K562 (cell line): Measurements from ENCODE around the gene DBNDD2. TPM values are rescaled to one million over a fixed set of nuclear protein-coding genes. Genes with fewer than 3 reads are reported as not detected.

ENCODE experiments used
- ATAC-seq: fragments of 200-7000 bp; cut with Tn5 transposase; 3 replicates; pipeline ENCODE4 v1.9.1; 2020; ENCODE audit warnings: moderate library complexity
- BruUV-seq: library from RNA; stranded (reverse); fragments of 400-500 nt; replicated peaks from 2 replicates; lab custom pipeline; 2021; lab: Mats Ljungman, UMichigan
- CTCF ChIA-PET: fragments of 300-600 bp; formaldehyde crosslinking; extraction: SDS; loops from one replicate; lab custom pipeline; 2021; ENCODE audit warnings: low intra/inter-chr PET ratio; lab: Yijun Ruan, JAX
- POLR2A ChIA-PET: fragments of 300-600, 350-650 bp; sonication (Branson Sonifier 250); formaldehyde crosslinking; extraction: SDS; loops from one replicate; lab custom pipeline; 2021; ENCODE audit warnings: antibody characterized with exemption, inconsistent platforms; lab: Yijun Ruan, JAX
- DNase-seq, 4 experiments: peaks; one replicate each; pipeline versions ENCODE4 v3.0.0 to v3.0.0-alpha.2; 2011 to 2018; ENCODE audit warnings: low spot score in 3 of 4, mixed read lengths in 3 of 4; ENCODE audit errors: extremely low read depth in 1 of 4
- FAIRE-seq: peaks from 2 replicates; lab custom pipeline; 2011; peaks lifted over from hg19 to GRCh38; lab: Jason Lieb, UNC
- H2AFZ ChIP-seq: 2 replicates; pipeline ENCODE4 v1.6.0; 2011; ENCODE audit warnings: low read depth, low read length, control low read depth, inconsistent platforms
- H3K27ac ChIP-seq: fragments of 200-600 bp; 3 replicates; pipeline ENCODE4 v1.8.0; 2011; ENCODE audit warnings: low read depth, mild to moderate bottlenecking, control low read depth, inconsistent platforms, low read length, moderate library complexity, mixed read lengths; ENCODE audit errors: extremely low read depth
- H3K27me3 ChIP-seq, 2 experiments: fragments of 300-600 bp in 1 of 2; 2 replicates in 1 of 2; 3 replicates in 1 of 2; pipeline versions ENCODE4 v1.6.0 to v1.8.0; 2011; ENCODE audit warnings: inconsistent platforms in 2 of 2, low read length in 2 of 2, mild to moderate bottlenecking in 1 of 2, mixed read lengths in 1 of 2, moderate library complexity in 1 of 2; ENCODE audit not compliant: control insufficient read depth in 2 of 2, insufficient read depth in 2 of 2
- H3K36me3 ChIP-seq: fragments of 300-600 bp; 3 replicates; pipeline ENCODE4 v1.8.0; 2011; ENCODE audit warnings: mild to moderate bottlenecking, low read length, inconsistent platforms; ENCODE audit not compliant: control insufficient read depth, insufficient read depth
- H3K4me1 ChIP-seq, 2 experiments: fragments of 200-600 bp in 1 of 2; replicated peaks in 1 of 2; 2 replicates in 1 of 2; 3 replicates in 1 of 2; pipeline versions ENCODE4 v1.5.1 to v1.8.0; 2011; ENCODE audit warnings: inconsistent platforms in 2 of 2, low read length in 2 of 2, mild to moderate bottlenecking in 1 of 2, mixed read lengths in 1 of 2, moderate library complexity in 1 of 2; ENCODE audit not compliant: control insufficient read depth in 2 of 2, insufficient read depth in 2 of 2
- H3K4me2 ChIP-seq: 2 replicates; pipeline ENCODE4 v1.6.1; 2011; ENCODE audit warnings: low read length, control low read depth, inconsistent platforms, mixed read lengths; ENCODE audit not compliant: insufficient read depth
- H3K4me3 ChIP-seq: fragments of 200-600 bp; sonication (generic), shearing (Covaris generic); 2 replicates; pipeline ENCODE4 v1.5.1; 2016; ENCODE audit warnings: control low read depth, inconsistent platforms
- H3K79me2 ChIP-seq: fragments of 200-600 bp; 3 replicates; pipeline ENCODE4 v1.8.0; 2011; ENCODE audit warnings: low read length, inconsistent platforms; ENCODE audit not compliant: control insufficient read depth, insufficient read depth
- H3K9ac ChIP-seq, 2 experiments: 2 replicates each; pipeline versions ENCODE4 v1.6.0 to v1.6.1; 2011; ENCODE audit warnings: low read depth in 2 of 2, low read length in 2 of 2, control low read depth in 1 of 2, inconsistent platforms in 1 of 2, mild to moderate bottlenecking in 1 of 2, mixed read lengths in 1 of 2; ENCODE audit not compliant: insufficient read depth in 1 of 2
- H3K9me1 ChIP-seq: one replicate; pipeline ENCODE4 v1.6.0; 2011; ENCODE audit warnings: inconsistent platforms, mild to moderate bottlenecking, low read length, moderate library complexity; ENCODE audit not compliant: control insufficient read depth, insufficient read depth
- H3K9me3 ChIP-seq: replicated peaks from 2 replicates; pipeline ENCODE4 v1.5.1; 2011; ENCODE audit warnings: low read depth, low read length, inconsistent platforms; ENCODE audit not compliant: control insufficient read depth, insufficient read depth
- H4K20me1 ChIP-seq: replicated peaks from 2 replicates; pipeline ENCODE4 v1.6.1; 2011; ENCODE audit warnings: low read length, inconsistent platforms, mixed read lengths; ENCODE audit not compliant: control insufficient read depth, insufficient read depth
- CTCF ChIP-seq, 3 experiments: IDR thresholded peaks in 2 of 3; conservative IDR thresholded peaks in 1 of 3; 2 replicates each; pipeline ENCODE4 v1.5.1; 2011 to 2012; ENCODE audit warnings: low read length in 3 of 3, mild to moderate bottlenecking in 3 of 3, control low read depth in 2 of 3, improper control_type of control experiment in 1 of 3, inconsistent platforms in 1 of 3, low read depth in 1 of 3, mixed read lengths in 1 of 3, moderate library complexity in 1 of 3; ENCODE audit not compliant: insufficient read depth in 2 of 3
- HCFC1 ChIP-seq: IDR thresholded peaks from 2 replicates; pipeline ENCODE4 v1.6.1; 2012; ENCODE audit warnings: low read depth, low read length, improper control_type of control experiment
- HIVEP1 ChIP-seq: fragments of 250-450 bp; sonication (Bioruptor Pico); IDR thresholded peaks from 2 replicates; pipeline ENCODE4 v1.4.0; 2020; ENCODE audit warnings: mild to moderate bottlenecking
- MYC ChIP-seq, 2 experiments: fragments of 250-450 bp in 1 of 2; sonication (Bioruptor Pico) in 1 of 2; IDR thresholded peaks; 2 replicates each; pipeline versions ENCODE4 v1.5.1 to v1.6.1; 2012 to 2021; ENCODE audit warnings: low read depth in 2 of 2, borderline replicate concordance in 1 of 2, improper control_type of control experiment in 1 of 2, low read length in 1 of 2, mild to moderate bottlenecking in 1 of 2, moderate library complexity in 1 of 2
- RAD21 ChIP-seq, 2 experiments: fragments of 250-450 bp in 1 of 2; fragments of 450-650 bp in 1 of 2; sonication (Bioruptor Pico) in 1 of 2; formaldehyde crosslinking in 1 of 2; IDR thresholded peaks in 1 of 2; conservative IDR thresholded peaks in 1 of 2; 2 replicates each; pipeline versions ENCODE4 v1.4.0 to v1.8.0; 2020 to 2022; ENCODE audit warnings: mild to moderate bottlenecking in 2 of 2, moderate library complexity in 1 of 2
- RBM25 ChIP-seq: fragments of 200-400 bp; formaldehyde crosslinking; IDR thresholded peaks from 2 replicates; pipeline ENCODE4 v1.6.1; 2018; ENCODE audit warnings: low read length, low read depth, moderate library complexity; ENCODE audit not compliant: severe bottlenecking
- RCOR1 ChIP-seq, 2 experiments: IDR thresholded peaks; 2 replicates each; pipeline ENCODE4 v1.6.1; 2012; ENCODE audit warnings: low read depth in 2 of 2, low read length in 2 of 2, borderline replicate concordance in 1 of 2, improper control_type of control experiment in 1 of 2
- RFX7 ChIP-seq: fragments of 250-450 bp; sonication (Bioruptor Pico); IDR thresholded peaks from 2 replicates; pipeline ENCODE4 v1.5.1; 2021; ENCODE audit warnings: mild to moderate bottlenecking
- SMC3 ChIP-seq: conservative IDR thresholded peaks from 2 replicates; pipeline ENCODE4 v1.6.1; 2011; ENCODE audit warnings: low read depth, low read length, improper control_type of control experiment; ENCODE audit not compliant: insufficient read depth
- WGBS: fragments of 100-300 bp; shearing (Covaris generic); methylation state at CpG from one replicate; pipeline ENCODE4 v1.1.6; 2016; ENCODE audit warnings: low coverage, mixed read lengths; ENCODE audit not compliant: insufficient coverage; ENCODE audit errors: missing lambda C conversion rate; 5-methylcytosine and 5-hydroxymethylcytosine counted together
- in situ Hi-C: fragments of 300-500 bp; cut with MboI; formaldehyde crosslinking; loops from 4 replicates; pipeline ENCODE4 v1.15.0; 2018; ENCODE audit warnings: inconsistent platforms, mixed read lengths
- intact Hi-C: fragments of 100-400 bp; cut with micrococcal nuclease; formaldehyde crosslinking; loops from 2 replicates; pipeline ENCODE4 v1.14.2; 2022
- polyA plus RNA-seq, 8 experiments: library from polyadenylated mRNA; depleted of rRNA in 4 of 8; stranded (reverse) in 5 of 8; unstranded in 3 of 8; fragments of >200 nt; fragmentation: Nextera tagmentation in 2 of 8; fragmentation: Illumina TruSeq in 1 of 8; extraction: Ambion mirVana in 2 of 8; extraction: Trizol in 1 of 8; gene quantifications; 2 replicates each; pipeline versions ENCODE4 v1.2.1 to v1.2.3, GENCODE V29; 2011 to 2014; ENCODE audit warnings: inconsistent platforms in 1 of 8, missing spikeins in 1 of 8
- total RNA-seq, 7 experiments: library from RNA; depleted of rRNA in 6 of 7; stranded (reverse); fragments of >200 nt in 6 of 7; fragmentation: Illumina TruSeq in 2 of 7; extraction: Trizol in 2 of 7; gene quantifications; 2 replicates each; pipeline versions ENCODE4 v1.2.1 to v1.2.3, GENCODE V29; 2011 to 2021; ENCODE audit warnings: low replicate concordance in 1 of 7
- TF ChIP-seq, protein P1 (sequence below): fragments of 250-450 bp; sonication (Bioruptor Pico); IDR thresholded peaks from 2 replicates; pipeline ENCODE4 v1.4.0; 2020

The DBNDD2 gene
- total and polyA plus RNA-seq, 9 of the 15 experiments (the other 6 are each of a cell fraction or from before 2014, with no cell fraction given): 12.8 to 64.0 (median 35.8) TPM

GRCh38 chr20:45445805-45446562, 37.9 kb downstream of the DBNDD2 start:
- 0% methylated on average over 7 of the region's 7 CpGs for WGBS
- in situ Hi-C loops (no loop called here), intact Hi-C loops (no loop called here)
- no peaks in the 10 kb centered on the region for H3K36me3 ChIP-seq
- no peak overlapping the region for H3K4me3 ChIP-seq
- ATAC-seq (peak; percentile 95), DNase-seq (peak; percentile 62 to 74 (median 68)), FAIRE-seq (peak; percentile 89)
- BruUV-seq: no TSS peak
- peaks cover 4 to 19% of the 10 kb centered on the region in 2 experiments; a peak in 4 of 5 replicates for H3K27me3 ChIP-seq
- no peaks in the 10 kb centered on the region for H3K9me1 ChIP-seq
- H3K4me2 ChIP-seq: no peak overlapping the region
- H3K79me2 ChIP-seq: no peaks in the 10 kb centered on the region
- H3K9ac ChIP-seq: no peak overlapping the region
- H3K27ac ChIP-seq: no peak overlapping the region
- H3K4me1 ChIP-seq: no peaks in the 10 kb centered on the region
- no peaks in the 10 kb centered on the region for H3K9me3 ChIP-seq
- no peak overlapping the region for H2AFZ ChIP-seq
- POLR2A ChIA-PET: interaction anchor here (0.6 kb wide), 2 partner anchors 74 to 76 kb away, joined by 3 to 4 read pairs; no protein-coding TSS in a partner anchor
- H4K20me1 ChIP-seq: no peaks in the 10 kb centered on the region
- CTCF ChIA-PET: interaction anchor here (0.6 to 1.3 kb wide), 3 partner anchors 12 to 126 kb away, joined by 3 to 6 read pairs (median 4); no protein-coding TSS in a partner anchor
- TF ChIP-seq MYC (IDR thresholded peaks at IDR 0.05; ENCODE audit: low read depth, low read length): no peak
- no peak for TF ChIP-seq MYC (CRISPR knock-in tag; IDR thresholded peaks at IDR 0.05; ENCODE audit: borderline replicate concordance, low read depth)
- no peak for TF ChIP-seq RFX7 (CRISPR knock-in tag)
- no peak for TF ChIP-seq HCFC1
- TF ChIP-seq HIVEP1: no peak
- 0 out of 4 replicates have a peak, but pooled peaks of 1 of the 2 experiments have one; percentile 6 for TF ChIP-seq RAD21 (CRISPR knock-in tag; conservative IDR thresholded peaks at IDR 0.05 in 1 of 2, IDR thresholded peaks at IDR 0.05 in 1 of 2)
- peak; percentile 61 to 74 (median 67) for TF ChIP-seq CTCF (IDR thresholded peaks at IDR 0.05 in 2 of 3, conservative IDR thresholded peaks at IDR 0.05 in 1 of 3; ENCODE audit: insufficient read depth in 2 of 3, low read depth in 1 of 3, low read length in 3 of 3)
- 0 out of 4 replicates have a peak, but pooled peaks of 1 of the 2 experiments have one; percentile 14 for TF ChIP-seq RCOR1 (IDR thresholded peaks at IDR 0.05; ENCODE audit: borderline replicate concordance in 1 of 2, low read depth in 2 of 2, low read length in 2 of 2)
- 0 out of 2 replicates have a peak, but pooled peaks have one; percentile 13 for TF ChIP-seq SMC3
- peak; percentile 59 for TF ChIP-seq RBM25
- TF ChIP-seq, protein P1, sequence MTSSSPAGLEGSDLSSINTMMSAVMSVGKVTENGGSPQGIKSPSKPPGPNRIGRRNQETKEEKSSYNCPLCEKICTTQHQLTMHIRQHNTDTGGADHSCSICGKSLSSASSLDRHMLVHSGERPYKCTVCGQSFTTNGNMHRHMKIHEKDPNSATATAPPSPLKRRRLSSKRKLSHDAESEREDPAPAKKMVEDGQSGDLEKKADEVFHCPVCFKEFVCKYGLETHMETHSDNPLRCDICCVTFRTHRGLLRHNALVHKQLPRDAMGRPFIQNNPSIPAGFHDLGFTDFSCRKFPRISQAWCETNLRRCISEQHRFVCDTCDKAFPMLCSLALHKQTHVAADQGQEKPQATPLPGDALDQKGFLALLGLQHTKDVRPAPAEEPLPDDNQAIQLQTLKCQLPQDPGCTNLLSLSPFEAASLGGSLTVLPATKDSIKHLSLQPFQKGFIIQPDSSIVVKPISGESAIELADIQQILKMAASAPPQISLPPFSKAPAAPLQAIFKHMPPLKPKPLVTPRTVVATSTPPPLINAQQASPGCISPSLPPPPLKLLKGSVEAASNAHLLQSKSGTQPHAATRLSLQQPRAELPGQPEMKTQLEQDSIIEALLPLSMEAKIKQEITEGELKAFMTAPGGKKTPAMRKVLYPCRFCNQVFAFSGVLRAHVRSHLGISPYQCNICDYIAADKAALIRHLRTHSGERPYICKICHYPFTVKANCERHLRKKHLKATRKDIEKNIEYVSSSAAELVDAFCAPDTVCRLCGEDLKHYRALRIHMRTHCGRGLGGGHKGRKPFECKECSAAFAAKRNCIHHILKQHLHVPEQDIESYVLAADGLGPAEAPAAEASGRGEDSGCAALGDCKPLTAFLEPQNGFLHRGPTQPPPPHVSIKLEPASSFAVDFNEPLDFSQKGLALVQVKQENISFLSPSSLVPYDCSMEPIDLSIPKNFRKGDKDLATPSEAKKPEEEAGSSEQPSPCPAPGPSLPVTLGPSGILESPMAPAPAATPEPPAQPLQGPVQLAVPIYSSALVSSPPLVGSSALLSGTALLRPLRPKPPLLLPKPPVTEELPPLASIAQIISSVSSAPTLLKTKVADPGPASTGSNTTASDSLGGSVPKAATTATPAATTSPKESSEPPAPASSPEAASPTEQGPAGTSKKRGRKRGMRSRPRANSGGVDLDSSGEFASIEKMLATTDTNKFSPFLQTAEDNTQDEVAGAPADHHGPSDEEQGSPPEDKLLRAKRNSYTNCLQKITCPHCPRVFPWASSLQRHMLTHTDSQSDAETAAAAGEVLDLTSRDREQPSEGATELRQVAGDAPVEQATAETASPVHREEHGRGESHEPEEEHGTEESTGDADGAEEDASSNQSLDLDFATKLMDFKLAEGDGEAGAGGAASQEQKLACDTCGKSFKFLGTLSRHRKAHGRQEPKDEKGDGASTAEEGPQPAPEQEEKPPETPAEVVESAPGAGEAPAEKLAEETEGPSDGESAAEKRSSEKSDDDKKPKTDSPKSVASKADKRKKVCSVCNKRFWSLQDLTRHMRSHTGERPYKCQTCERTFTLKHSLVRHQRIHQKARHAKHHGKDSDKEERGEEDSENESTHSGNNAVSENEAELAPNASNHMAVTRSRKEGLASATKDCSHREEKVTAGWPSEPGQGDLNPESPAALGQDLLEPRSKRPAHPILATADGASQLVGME (CRISPR knock-in tag): no peak
